CD4-positive, alpha-beta T cell treated with Interleukin-6 for 4 hours (primary cell): ENCODE results near the gene RBM20.
A peak's percentile ranks its signal among the peaks of the same experiment; 100 is the strongest.
"Not testable (repeated sequence)": the region's sequence is repeated elsewhere in the genome, so short reads cannot be mapped to it uniquely, and the experiment has no call there.

Experiments used
- DNase-seq: peaks from one replicate; pipeline ENCODE4 v3.0.0-alpha.2; 2020; ENCODE audit warnings: mixed read lengths

Gene RBM20

GRCh38 chr10:110706690-110707098 is 62.6 kb downstream of the RBM20 start:
- DNase-seq: no peak

DNA sequence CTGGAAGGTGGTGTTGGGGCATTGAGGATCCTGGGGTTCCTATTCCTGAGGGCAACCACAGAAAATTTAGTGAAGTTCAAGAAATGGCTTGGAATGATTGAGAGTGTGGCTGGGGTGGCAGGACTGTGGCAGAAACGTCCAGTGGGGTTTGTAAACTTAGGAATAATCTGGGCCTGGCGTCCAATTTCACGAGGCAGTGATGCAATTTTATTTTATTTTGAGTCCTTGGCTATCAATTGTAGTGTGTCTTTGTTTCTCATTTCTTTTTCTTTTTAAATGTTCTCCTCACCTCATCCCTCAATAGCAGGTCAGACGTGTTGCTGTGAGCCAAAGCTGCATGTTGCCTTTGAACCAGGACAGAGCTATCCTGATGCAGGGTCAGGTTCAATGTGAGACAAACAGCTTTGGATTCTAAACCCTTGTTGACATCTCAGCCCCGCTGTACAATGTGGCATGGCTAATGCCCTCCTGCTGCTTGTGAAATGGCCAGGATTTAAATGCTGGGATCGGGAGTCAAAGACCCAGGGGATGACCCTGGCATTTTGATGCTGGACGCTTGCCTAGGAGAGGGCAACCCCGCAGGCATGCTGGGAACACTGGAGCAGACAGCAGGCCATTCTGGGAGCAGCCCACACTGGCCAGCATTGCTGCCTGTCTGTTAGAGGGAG is 64.8 kb downstream of the RBM20 start:
- no peak for DNase-seq

GRCh38 chr10:110709444-110709828 is 65.3 kb downstream of the RBM20 start:
- DNase-seq: no peak

DNA sequence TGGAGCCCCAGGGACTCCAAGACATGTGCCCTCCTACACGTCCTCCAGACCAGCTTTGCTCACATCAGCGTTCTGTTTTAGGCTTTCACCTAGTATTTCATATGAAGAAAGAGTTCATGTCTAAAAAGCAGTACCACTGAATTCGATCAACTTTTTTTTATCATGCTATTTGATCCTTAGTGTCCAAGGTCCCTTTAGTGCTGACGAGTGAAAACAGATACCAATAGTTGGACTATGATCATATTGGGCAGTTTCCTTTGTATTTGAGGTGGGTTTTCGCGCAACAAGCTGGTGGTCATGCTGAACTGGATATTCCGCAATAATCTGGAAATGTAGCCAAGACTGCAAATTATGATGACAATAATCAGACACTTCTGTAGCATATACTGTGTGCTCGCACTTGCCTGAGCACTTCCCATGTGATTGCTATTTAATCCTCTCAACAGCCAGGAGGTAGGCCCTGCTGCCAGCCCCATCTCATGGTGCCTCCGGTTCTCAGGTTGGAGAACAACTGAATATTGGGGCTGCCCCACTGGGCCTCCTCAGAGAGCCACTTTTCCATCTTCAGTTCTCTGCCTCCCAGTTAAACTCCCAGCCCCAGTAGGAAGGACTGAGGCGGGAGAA is 65.9 kb downstream of the RBM20 start:
- DNase-seq: no peak

DNA sequence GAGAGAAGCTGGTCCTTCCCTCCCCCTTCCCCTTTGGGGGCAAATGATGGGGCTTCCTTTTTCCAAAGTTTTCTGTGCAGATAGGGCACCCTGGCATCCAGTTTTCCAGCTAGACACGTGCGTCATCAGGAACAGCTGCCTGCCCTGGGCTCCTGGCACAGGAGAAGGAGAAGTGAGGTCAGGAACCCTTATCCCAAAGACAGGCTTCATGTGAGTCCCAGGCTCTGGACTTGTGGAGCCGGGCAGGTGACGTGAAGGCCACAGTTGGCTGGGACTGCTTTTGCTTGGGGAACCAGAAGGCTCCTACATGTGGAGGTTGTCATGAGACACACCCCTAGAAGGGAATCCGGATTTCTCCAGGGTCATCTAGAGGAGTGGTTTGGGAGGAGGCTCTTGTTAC is 66.5 kb downstream of the RBM20 start:
- no peak for DNase-seq

GRCh38 chr10:110711382-110711781 is 67.2 kb downstream of the RBM20 start:
- DNase-seq: no peak

DNA sequence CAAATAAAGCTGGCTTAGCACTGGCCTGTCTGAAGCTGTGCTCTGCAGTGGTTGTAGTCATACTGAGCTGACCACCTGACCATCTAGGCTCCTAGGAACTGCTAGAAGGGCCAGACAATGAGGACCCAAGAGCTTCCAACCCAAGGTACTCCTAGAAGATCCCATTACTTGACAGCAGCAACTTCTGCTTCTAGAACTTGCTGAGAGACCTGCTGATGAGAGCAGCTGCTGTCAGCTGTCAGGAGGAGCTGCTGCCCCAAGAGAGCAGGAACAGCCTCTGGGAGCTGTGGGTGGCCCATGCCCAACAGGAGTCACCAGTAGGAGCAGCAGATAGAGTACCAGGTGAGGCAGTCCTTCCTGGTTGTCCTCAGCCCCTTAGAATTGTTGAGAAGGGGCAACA is 70.2 kb downstream of the RBM20 start:
- no peak for DNase-seq

- DNase-seq: no peak
These were observed 73.8 kb downstream of the RBM20 start for GRCh38 chr10:110717781-110718589.

DNA sequence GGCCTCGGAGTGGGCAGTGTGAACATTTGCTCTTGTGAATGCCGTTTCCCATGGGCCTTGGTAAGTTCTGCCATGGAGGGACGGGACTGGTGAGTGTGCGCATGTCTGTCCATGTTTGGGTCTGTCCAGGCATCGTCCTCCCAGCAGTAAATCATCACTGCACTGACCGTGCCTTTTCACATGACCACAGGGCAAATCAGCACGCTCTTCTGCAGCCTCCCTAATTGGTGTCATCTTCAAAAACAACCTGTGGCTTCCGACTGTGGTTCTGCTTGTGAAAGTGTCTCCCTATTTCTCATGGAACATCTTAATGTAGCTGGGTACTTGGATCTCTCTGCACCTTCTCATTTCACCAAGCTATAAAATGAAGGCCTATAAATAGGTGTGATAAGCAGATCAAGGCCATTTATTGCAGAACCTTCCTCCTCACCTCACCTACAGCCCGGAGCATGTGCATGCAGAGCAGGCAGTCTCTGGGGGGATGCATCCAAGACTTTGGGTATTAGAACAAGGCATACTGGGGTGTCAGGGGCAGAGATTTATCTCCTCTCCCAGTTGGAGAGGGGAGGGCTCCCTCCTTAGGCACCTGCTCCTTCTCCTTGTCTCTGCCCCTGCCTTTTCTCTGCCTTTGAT is 77.4 kb downstream of the RBM20 start:
- DNase-seq: no peak

DNA sequence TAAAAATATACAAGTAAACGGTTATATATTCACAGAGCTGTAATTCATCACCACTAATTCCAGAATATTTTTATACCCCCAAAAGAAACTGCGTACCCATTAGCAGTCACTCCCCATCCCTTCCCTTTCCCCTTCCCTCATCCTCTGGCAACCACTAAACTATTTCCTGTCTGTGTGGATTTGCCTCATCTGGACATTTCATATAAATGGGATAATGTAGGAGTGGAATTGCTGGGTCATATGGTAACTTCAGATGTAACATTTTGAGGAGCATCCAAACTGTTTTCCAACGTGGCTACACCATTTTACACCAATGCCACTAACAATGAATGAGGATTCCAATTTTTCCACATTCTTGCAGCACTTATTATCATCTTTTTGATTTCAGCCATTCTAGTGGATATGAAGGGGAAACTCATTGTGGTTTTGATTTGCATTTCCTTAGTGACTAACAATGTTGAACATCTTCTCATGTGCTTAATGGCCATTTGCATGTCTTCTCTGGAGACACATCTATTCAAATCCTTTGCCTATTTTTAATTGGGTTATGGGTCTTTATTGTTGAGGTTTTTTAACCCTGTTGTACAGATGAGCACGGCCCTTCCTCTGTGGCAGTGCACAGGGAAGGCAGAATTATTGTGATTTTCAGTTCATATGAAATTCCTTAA is 79.2 kb downstream of the RBM20 start:
- DNase-seq: no peak

DNA sequence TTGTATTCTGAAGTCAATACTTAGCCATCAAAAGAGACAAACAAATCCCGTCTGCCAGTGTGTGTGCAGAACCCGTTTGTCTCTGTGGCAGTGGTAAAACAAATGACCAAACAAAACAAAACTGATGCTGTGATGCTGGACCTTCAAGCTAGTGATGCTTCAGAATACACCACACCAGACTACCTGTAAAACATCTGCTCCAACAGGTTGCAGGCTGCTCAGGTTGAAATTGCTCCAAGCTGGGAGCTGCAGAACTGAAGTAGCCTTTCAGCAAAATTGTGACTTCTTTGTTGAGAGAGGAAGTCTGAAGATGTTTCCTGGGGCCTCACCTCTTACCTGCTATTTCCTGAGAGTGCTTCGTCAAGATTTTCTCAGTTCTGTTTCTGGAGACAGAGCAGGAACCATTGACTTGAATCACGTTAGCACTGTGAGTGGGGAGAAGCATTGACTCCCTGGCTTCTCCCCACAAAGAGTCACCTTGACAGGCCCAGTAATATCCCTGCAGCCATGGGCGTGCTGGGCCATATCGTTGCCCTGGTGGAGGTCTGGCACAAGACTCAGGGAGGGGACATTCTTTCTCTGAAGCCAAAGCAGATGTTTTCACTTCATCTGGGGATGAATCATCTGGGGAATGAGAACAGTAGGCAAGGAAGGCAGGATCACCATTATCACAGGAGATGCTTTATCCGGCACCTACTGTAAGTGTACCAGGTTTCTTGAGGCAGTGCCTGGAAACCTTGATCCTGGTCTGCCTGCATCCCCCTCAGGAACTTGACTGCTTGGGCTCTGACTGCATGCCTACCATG is 80.2 kb downstream of the RBM20 start:
- peak; percentile 12 for DNase-seq

GRCh38 chr10:110724937-110725336 is 80.8 kb downstream of the RBM20 start:
- DNase-seq: no peak

- no peak for DNase-seq
These were observed 81.9 kb downstream of the RBM20 start for GRCh38 chr10:110725801-110726630.

- not testable (repeated sequence) for DNase-seq
These were observed 83.6 kb downstream of the RBM20 start for GRCh38 chr10:110727785-110728184.

GRCh38 chr10:110730345-110731050 is 86.4 kb downstream of the RBM20 start:
- DNase-seq: no peak

DNA sequence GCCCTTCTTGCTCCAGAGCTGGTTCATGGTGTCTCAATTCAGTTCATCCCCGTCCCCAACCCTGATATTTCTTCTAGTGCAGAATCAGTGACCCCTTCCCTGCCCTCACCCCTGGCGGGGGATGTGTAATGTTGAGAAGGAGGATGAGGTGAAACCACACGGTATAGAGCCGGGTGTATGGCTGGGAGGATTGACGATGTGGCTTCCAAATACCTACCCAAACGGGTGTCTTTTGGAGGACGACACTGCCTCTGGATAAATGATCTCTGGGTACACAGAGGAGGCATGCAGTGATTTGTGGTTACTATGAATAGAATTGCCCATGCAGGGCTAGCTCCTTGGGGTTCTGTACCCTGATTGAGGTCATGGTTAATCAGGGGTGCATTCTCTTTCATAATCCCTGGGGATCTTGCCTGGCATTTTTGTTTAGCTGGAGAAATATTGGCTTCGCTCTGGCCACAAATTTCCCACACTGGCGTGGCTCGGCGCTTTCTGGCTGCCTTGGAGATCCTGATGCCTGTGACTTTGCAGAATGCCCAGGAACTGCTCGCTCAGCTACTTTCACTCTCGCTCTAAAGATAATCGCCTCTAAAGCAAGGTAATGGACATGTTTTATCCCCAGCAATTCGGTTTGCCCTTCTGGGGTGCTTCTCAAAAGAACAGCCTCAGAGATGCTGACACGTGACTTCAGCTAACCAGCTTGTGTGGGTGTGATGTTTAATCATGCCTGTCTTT is 89.2 kb downstream of the RBM20 start:
- DNase-seq: no peak

DNA sequence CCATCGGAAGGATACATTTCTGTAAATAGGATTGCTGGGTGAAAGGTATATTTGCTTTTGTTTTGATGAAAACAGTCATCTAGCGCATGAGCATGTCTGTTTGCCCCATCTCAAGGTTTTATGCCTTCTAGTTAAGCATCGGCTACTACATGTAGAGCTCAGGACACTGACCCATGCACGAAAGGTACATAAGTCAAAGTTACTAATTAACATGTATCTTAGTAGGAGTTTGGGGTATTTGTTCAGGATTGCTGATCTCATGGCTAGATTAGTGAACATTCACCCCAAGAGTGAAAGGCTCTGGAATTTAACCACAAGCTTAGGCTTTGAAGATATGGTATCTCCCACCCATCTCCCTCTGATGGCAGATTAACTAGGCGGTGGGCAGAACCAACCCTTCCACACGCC is 91.5 kb downstream of the RBM20 start:
- DNase-seq: no peak

- no peak for DNase-seq
These were observed 93.9 kb downstream of the RBM20 start for GRCh38 chr10:110737886-110738634.

GRCh38 chr10:110739811-110740271 is 95.7 kb downstream of the RBM20 start:
- peak; percentile 40 for DNase-seq
